Measurements from ENCODE around the gene GJB5. TPM values are rescaled to one million over a fixed set of nuclear protein-coding genes. Genes with fewer than 3 reads are reported as not detected.
A peak's percentile ranks its signal among the peaks of the same experiment; 100 is the strongest.

Gene GJB5
- polyA plus RNA-seq, 1 donor (not counting 4 experiments of a cell fraction or from before 2014, with no cell fraction given): 169 TPM

GRCh38 chr1:34779005-34779404 is 24.2 kb downstream of the GJB5 start:
- Histone ChIP-seq H3K9me3 (ENCODE audit: control insufficient read depth, low read depth, low read length) (no peaks in the 10 kb centered on the region), H3K9me1 (ENCODE audit: control insufficient read depth, extremely low read depth, insufficient read depth, low read length) (no peaks in the 10 kb centered on the region), H3K4me3 (ENCODE audit: control insufficient read depth in 2 of 3, extremely low read depth in 1 of 3, insufficient read depth in 2 of 3, low read depth in 1 of 3, low read length in 3 of 3) (no peak overlapping the region), H2AFZ (ENCODE audit: control insufficient read depth, low read length) (no peak overlapping the region), H3K27me3 (ENCODE audit: control insufficient read depth, extremely low read depth, insufficient read depth, low read length) (no peaks in the 10 kb centered on the region), H3K36me3 (ENCODE audit: control insufficient read depth in 2 of 2, extremely low read depth in 1 of 2, insufficient read depth in 2 of 2, low read length in 2 of 2) (peaks cover 0 to 7% of the 10 kb centered on the region in 2 experiments), H4K20me1 (ENCODE audit: control insufficient read depth, extremely low read depth, insufficient read depth, low read length) (no peaks in the 10 kb centered on the region), H3K9ac (ENCODE audit: control insufficient read depth, extremely low read depth, insufficient read depth, low read length) (peak overlapping the region; percentile 4), H3K79me2 (ENCODE audit: control insufficient read depth, insufficient read depth, low read length) (peaks cover 32% of the 10 kb centered on the region), H3K4me2 (ENCODE audit: control insufficient read depth, extremely low read depth, insufficient read depth, low read depth, low read length) (peak overlapping the region; percentile 87), H3K4me1 (ENCODE audit: control insufficient read depth, extremely low read depth, insufficient read depth, low read length) (peaks cover 50% of the 10 kb centered on the region), H3K27ac (ENCODE audit: control insufficient read depth, insufficient read depth, low read length) (peak overlapping the region; percentile 94)
- dilution Hi-C loops (cut with MboI; ENCODE audit: extremely low pct_ligation_motif_present, low sequenced_read_pairs): no loop called here
- TF ChIP-seq CTCF (optimal IDR thresholded peaks at IDR 0.05 in 1 of 3, IDR thresholded peaks at IDR 0.05 in 1 of 3, conservative IDR thresholded peaks at IDR 0.05 in 1 of 3; ENCODE audit: extremely low read depth in 1 of 3, insufficient read depth in 2 of 3, low read length in 3 of 3) (no peak), EZH2 (IDR thresholded peaks at IDR 0.05; ENCODE audit: low read length) (no peak)
- FAIRE-seq (peak; percentile 66), DNase-seq (ENCODE audit: low read depth, low spot score) (no peak)

GRCh38 chr1:34779526-34779925 is 24.7 kb downstream of the GJB5 start:
- Histone ChIP-seq H3K79me2 (ENCODE audit: control insufficient read depth, insufficient read depth, low read length) (peaks cover 37% of the 10 kb centered on the region), H3K9ac (ENCODE audit: control insufficient read depth, extremely low read depth, insufficient read depth, low read length) (peak overlapping the region; percentile 96), H3K4me1 (ENCODE audit: control insufficient read depth, extremely low read depth, insufficient read depth, low read length) (peaks cover 55% of the 10 kb centered on the region), H3K27me3 (ENCODE audit: control insufficient read depth, extremely low read depth, insufficient read depth, low read length) (no peaks in the 10 kb centered on the region), H3K4me2 (ENCODE audit: control insufficient read depth, extremely low read depth, insufficient read depth, low read depth, low read length) (peak overlapping the region; percentile 87), H2AFZ (ENCODE audit: control insufficient read depth, low read length) (no peak overlapping the region), H3K36me3 (ENCODE audit: control insufficient read depth in 2 of 2, extremely low read depth in 1 of 2, insufficient read depth in 2 of 2, low read length in 2 of 2) (peaks cover 0 to 12% of the 10 kb centered on the region in 2 experiments), H3K27ac (ENCODE audit: control insufficient read depth, insufficient read depth, low read length) (peak overlapping the region; percentile 94), H4K20me1 (ENCODE audit: control insufficient read depth, extremely low read depth, insufficient read depth, low read length) (peaks cover 2% of the 10 kb centered on the region), H3K9me1 (ENCODE audit: control insufficient read depth, extremely low read depth, insufficient read depth, low read length) (no peaks in the 10 kb centered on the region), H3K9me3 (ENCODE audit: control insufficient read depth, low read depth, low read length) (no peaks in the 10 kb centered on the region), H3K4me3 (ENCODE audit: control insufficient read depth in 2 of 3, extremely low read depth in 1 of 3, insufficient read depth in 2 of 3, low read depth in 1 of 3, low read length in 3 of 3) (peak overlapping the region in 1 of 3 experiments; percentile 2)
- TF ChIP-seq CTCF (optimal IDR thresholded peaks at IDR 0.05 in 1 of 3, IDR thresholded peaks at IDR 0.05 in 1 of 3, conservative IDR thresholded peaks at IDR 0.05 in 1 of 3; ENCODE audit: extremely low read depth in 1 of 3, insufficient read depth in 2 of 3, low read length in 3 of 3): no peak
- TF ChIP-seq EZH2 (IDR thresholded peaks at IDR 0.05; ENCODE audit: low read length): no peak
- peak; percentile 100 for FAIRE-seq
- dilution Hi-C loops (cut with MboI; ENCODE audit: extremely low pct_ligation_motif_present, low sequenced_read_pairs): no loop called here
- no peak for DNase-seq (ENCODE audit: low read depth, low spot score)

All from keratinocyte (primary cell).